ENCODE data around the gene PLD2. TPM values are rescaled to one million over a fixed set of nuclear protein-coding genes. Genes with fewer than 3 reads are reported as not detected.
A peak's percentile ranks its signal among the peaks of the same experiment; 100 is the strongest.

Gene PLD2
- polyA plus RNA-seq (2012; ENCODE audit: low read depth, missing spikeins): 7.0 TPM

GRCh38 chr17:4806777-4807604, at the start of gene PLD2:
Gene PLD2 (plus strand): TSS chr17:4807152. CDS start chr17:4807773, 621 bp downstream.
- no peak for TF ChIP-seq PAX5 (IDR thresholded peaks at IDR 0.05; ENCODE audit: insufficient read depth, low read length, severe bottlenecking)
- TF ChIP-seq POLR2A (IDR thresholded peaks at IDR 0.05; ENCODE audit: low read depth, low read length): peak; percentile 39; the same call in 1 of the 2 replicates
- peak; percentile 100 for DNase-seq (ENCODE audit: insufficient read length, low spot score)
- peak; percentile 97 for FAIRE-seq

GRCh38 chr17:4759776-4760236, 47.1 kb upstream of the PLD2 start:
- FAIRE-seq: no peak
- DNase-seq (ENCODE audit: insufficient read length, low spot score): no peak
- TF ChIP-seq TAF1 (IDR thresholded peaks at IDR 0.05; ENCODE audit: low read depth, low read length) (no peak), PAX5 (IDR thresholded peaks at IDR 0.05; ENCODE audit: insufficient read depth, low read length, severe bottlenecking) (no peak), SPI1 (IDR thresholded peaks at IDR 0.05; ENCODE audit: low read depth, low read length) (no peak), POLR2AphosphoS5 (IDR thresholded peaks at IDR 0.05; ENCODE audit: low read depth, low read length) (no peak), POU2F2 (IDR thresholded peaks at IDR 0.05; ENCODE audit: low read depth, low read length) (no peak), POLR2A (IDR thresholded peaks at IDR 0.05; ENCODE audit: low read depth, low read length) (no peak)

- TF ChIP-seq SPI1 (IDR thresholded peaks at IDR 0.05; ENCODE audit: low read depth, low read length): 0 out of 2 replicates have a peak, but pooled peaks have one; percentile 16
- TF ChIP-seq TAF1 (IDR thresholded peaks at IDR 0.05; ENCODE audit: low read depth, low read length): no peak
- DNase-seq (ENCODE audit: insufficient read length, low spot score) (no peak), FAIRE-seq (no peak)
Observed at GRCh38 chr17:4764595-4764994, 42.4 kb upstream of the PLD2 start.

- FAIRE-seq (no peak), DNase-seq (ENCODE audit: insufficient read length, low spot score) (no peak)
- no peak for TF ChIP-seq PAX5 (IDR thresholded peaks at IDR 0.05; ENCODE audit: insufficient read depth, low read length, severe bottlenecking)
- TF ChIP-seq SPI1 (IDR thresholded peaks at IDR 0.05; ENCODE audit: low read depth, low read length): no peak
- TF ChIP-seq POLR2A (IDR thresholded peaks at IDR 0.05; ENCODE audit: low read depth, low read length): no peak
- TF ChIP-seq TAF1 (IDR thresholded peaks at IDR 0.05; ENCODE audit: low read depth, low read length): no peak
- TF ChIP-seq POLR2AphosphoS5 (IDR thresholded peaks at IDR 0.05; ENCODE audit: low read depth, low read length): no peak
- no peak for TF ChIP-seq POU2F2 (IDR thresholded peaks at IDR 0.05; ENCODE audit: low read depth, low read length)
Observed at GRCh38 chr17:4766201-4766600, 40.8 kb upstream of the PLD2 start.

GRCh38 chr17:4766723-4767122, 40.2 kb upstream of the PLD2 start:
- no peak for DNase-seq (ENCODE audit: insufficient read length, low spot score)
- no peak for TF ChIP-seq SPI1 (IDR thresholded peaks at IDR 0.05; ENCODE audit: low read depth, low read length)
- no peak for TF ChIP-seq POU2F2 (IDR thresholded peaks at IDR 0.05; ENCODE audit: low read depth, low read length)
- no peak for TF ChIP-seq PAX5 (IDR thresholded peaks at IDR 0.05; ENCODE audit: insufficient read depth, low read length, severe bottlenecking)
- TF ChIP-seq POLR2A (IDR thresholded peaks at IDR 0.05; ENCODE audit: low read depth, low read length): no peak
- no peak for TF ChIP-seq TAF1 (IDR thresholded peaks at IDR 0.05; ENCODE audit: low read depth, low read length)
- no peak for TF ChIP-seq POLR2AphosphoS5 (IDR thresholded peaks at IDR 0.05; ENCODE audit: low read depth, low read length)
- no peak for FAIRE-seq

- DNase-seq (ENCODE audit: insufficient read length, low spot score): no peak
- no peak for TF ChIP-seq PAX5 (IDR thresholded peaks at IDR 0.05; ENCODE audit: insufficient read depth, low read length, severe bottlenecking)
- TF ChIP-seq POU2F2 (IDR thresholded peaks at IDR 0.05; ENCODE audit: low read depth, low read length): no peak
- TF ChIP-seq POLR2AphosphoS5 (IDR thresholded peaks at IDR 0.05; ENCODE audit: low read depth, low read length): no peak
- no peak for TF ChIP-seq SPI1 (IDR thresholded peaks at IDR 0.05; ENCODE audit: low read depth, low read length)
- no peak for TF ChIP-seq TAF1 (IDR thresholded peaks at IDR 0.05; ENCODE audit: low read depth, low read length)
- TF ChIP-seq POLR2A (IDR thresholded peaks at IDR 0.05; ENCODE audit: low read depth, low read length): no peak
- FAIRE-seq: no peak
Observed at GRCh38 chr17:4768298-4768697, 38.7 kb upstream of the PLD2 start.

- TF ChIP-seq SPI1 (IDR thresholded peaks at IDR 0.05; ENCODE audit: low read depth, low read length): no peak
- TF ChIP-seq TAF1 (IDR thresholded peaks at IDR 0.05; ENCODE audit: low read depth, low read length): no peak
- DNase-seq (ENCODE audit: insufficient read length, low spot score): no peak
- no peak for FAIRE-seq
Observed at GRCh38 chr17:4769628-4770027, 37.3 kb upstream of the PLD2 start.

GRCh38 chr17:4771519-4772234, 35.3 kb upstream of the PLD2 start, which contains the start of gene TM4SF5:
Gene TM4SF5 (plus strand): TSS chr17:4771886. CDS start chr17:4771923, 37 bp downstream.
- no peak for DNase-seq (ENCODE audit: insufficient read length, low spot score)
- TF ChIP-seq POU2F2 (IDR thresholded peaks at IDR 0.05; ENCODE audit: low read depth, low read length): no peak
- no peak for TF ChIP-seq PAX5 (IDR thresholded peaks at IDR 0.05; ENCODE audit: insufficient read depth, low read length, severe bottlenecking)
- no peak for TF ChIP-seq POLR2A (IDR thresholded peaks at IDR 0.05; ENCODE audit: low read depth, low read length)
- TF ChIP-seq SPI1 (IDR thresholded peaks at IDR 0.05; ENCODE audit: low read depth, low read length): no peak
- TF ChIP-seq TAF1 (IDR thresholded peaks at IDR 0.05; ENCODE audit: low read depth, low read length): no peak
- TF ChIP-seq POLR2AphosphoS5 (IDR thresholded peaks at IDR 0.05; ENCODE audit: low read depth, low read length): no peak
- FAIRE-seq: no peak

GRCh38 chr17:4772235-4772613, 34.7 kb upstream of the PLD2 start:
- TF ChIP-seq TAF1 (IDR thresholded peaks at IDR 0.05; ENCODE audit: low read depth, low read length) (no peak), SPI1 (IDR thresholded peaks at IDR 0.05; ENCODE audit: low read depth, low read length) (no peak), PAX5 (IDR thresholded peaks at IDR 0.05; ENCODE audit: insufficient read depth, low read length, severe bottlenecking) (no peak), POLR2AphosphoS5 (IDR thresholded peaks at IDR 0.05; ENCODE audit: low read depth, low read length) (no peak)
- FAIRE-seq (no peak), DNase-seq (ENCODE audit: insufficient read length, low spot score) (no peak)
